ENCODE results near the gene C1orf141. TPM values are rescaled to one million over a fixed set of nuclear protein-coding genes. Genes with fewer than 3 reads are reported as not detected.

C1orf141 gene
- not detected for total RNA-seq

DNA sequence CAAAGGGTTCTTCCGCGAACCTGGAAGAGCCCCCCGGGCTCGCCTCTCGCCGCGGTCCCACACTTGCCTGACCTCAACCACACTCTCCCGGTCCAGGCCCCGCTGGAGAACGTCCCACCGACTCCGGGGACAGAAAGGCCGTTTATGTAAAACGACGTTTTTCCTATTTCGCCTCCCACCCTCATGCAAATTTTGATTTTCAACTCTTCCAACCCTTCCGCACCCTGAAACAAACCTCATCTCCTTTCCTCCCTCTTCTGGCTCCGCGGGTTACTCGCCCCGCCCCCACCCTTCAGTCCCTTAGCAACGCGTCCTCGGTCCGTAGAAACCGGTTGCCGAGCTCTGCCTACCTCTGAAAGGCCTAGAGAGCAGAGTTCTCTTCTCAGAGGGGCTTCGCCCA is at the start of gene C1orf141:
C1orf141 (minus strand) TSS at position 276 of the 400 bp plus-strand sequence. CDS start 7,730 bp downstream, outside the sequence.
- ATAC-seq, result no peak
- Histone ChIP-seq H3K27ac (no peak within 1 kb of the TSS), H3K9me3 (no peaks in the 10 kb centered on the region), H3K27me3 (no peaks in the 10 kb centered on the region), H3K36me3 (replicated peaks in 1 of 2; ENCODE audit: insufficient read depth in 1 of 2, low read depth in 2 of 2) (no peaks in the 10 kb centered on the region), H3K4me1 (peaks cover 19% of the 10 kb centered on the region), H3K4me3 (no peak within 1 kb of the TSS)
- WGBS, 2 donors, result 30 to 40% methylated on average over 28 of the region's 28 CpGs
- TF ChIP-seq POLR2A (IDR thresholded peaks at IDR 0.05), result no peak
- TF ChIP-seq, protein P1, sequence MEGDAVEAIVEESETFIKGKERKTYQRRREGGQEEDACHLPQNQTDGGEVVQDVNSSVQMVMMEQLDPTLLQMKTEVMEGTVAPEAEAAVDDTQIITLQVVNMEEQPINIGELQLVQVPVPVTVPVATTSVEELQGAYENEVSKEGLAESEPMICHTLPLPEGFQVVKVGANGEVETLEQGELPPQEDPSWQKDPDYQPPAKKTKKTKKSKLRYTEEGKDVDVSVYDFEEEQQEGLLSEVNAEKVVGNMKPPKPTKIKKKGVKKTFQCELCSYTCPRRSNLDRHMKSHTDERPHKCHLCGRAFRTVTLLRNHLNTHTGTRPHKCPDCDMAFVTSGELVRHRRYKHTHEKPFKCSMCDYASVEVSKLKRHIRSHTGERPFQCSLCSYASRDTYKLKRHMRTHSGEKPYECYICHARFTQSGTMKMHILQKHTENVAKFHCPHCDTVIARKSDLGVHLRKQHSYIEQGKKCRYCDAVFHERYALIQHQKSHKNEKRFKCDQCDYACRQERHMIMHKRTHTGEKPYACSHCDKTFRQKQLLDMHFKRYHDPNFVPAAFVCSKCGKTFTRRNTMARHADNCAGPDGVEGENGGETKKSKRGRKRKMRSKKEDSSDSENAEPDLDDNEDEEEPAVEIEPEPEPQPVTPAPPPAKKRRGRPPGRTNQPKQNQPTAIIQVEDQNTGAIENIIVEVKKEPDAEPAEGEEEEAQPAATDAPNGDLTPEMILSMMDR (IDR thresholded peaks at IDR 0.05), result no peak
- peak in 3 of 4 donors; percentile 21 to 55 (median 32) for DNase-seq
- intact Hi-C loops (cut with DNase I), result no loop called here

DNA sequence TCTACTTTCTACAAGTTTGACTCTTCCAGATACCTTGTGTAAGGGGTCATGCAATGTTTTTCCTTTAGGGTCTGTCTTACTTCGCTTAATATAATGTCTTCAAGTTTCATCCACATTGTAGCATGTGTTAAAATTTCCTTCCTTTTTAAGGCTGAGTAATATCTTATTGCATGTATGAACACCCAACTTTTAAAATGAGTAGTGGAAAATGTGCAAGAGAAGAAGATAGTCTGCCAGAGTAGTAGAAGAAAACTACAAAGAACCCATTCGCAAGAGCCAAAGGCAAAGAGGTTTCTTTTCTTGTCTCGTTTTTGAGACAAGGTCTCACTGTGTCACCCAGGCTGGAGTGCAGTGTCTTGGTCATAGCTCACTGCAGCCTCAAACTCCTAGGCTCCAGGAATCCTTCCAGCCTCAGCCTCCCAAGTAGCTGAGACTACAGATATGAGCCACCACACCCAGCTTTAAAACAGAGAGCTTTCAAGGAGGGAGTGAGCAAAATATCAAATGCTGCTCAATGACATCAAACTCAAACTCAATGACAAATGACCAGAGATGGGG is 40.8 kb upstream of the C1orf141 start:
- ATAC-seq, result no peak

DNA sequence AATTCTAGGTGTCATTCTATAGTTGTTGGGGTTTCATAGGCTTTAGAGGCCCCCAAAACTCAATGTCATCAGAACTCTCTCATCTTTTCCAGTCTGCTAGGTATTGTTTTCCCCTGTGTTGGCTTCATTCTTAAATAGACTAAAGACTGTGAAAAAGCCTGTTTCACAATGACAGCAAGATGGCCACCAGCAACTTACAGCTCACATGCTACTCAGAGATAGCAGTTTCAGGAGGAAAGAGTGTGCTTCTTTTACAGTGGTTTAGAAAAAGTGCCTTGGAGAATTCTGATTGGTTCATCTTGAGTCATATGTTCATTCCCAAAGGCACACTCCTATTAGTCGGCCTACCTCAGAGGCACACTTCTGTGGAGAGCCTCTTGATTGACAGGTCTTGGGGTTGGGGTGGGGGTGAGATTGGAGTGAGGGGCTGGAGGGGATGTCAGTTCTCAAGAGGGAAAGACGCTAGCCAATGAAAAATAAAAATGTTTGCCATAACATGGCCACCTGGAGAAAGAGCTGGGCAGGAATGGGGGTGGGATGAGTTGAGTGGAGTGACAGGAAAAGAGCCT is 40.0 kb upstream of the C1orf141 start:
- Histone ChIP-seq H3K4me3 (no peak overlapping the region), H3K27me3 (no peaks in the 10 kb centered on the region), H3K27ac (no peak overlapping the region), H3K9me3 (no peaks in the 10 kb centered on the region), H3K36me3 (replicated peaks in 1 of 2; ENCODE audit: insufficient read depth in 1 of 2, low read depth in 2 of 2) (no peaks in the 10 kb centered on the region), H3K4me1 (peaks cover 18% of the 10 kb centered on the region)
- intact Hi-C loops (cut with DNase I), result no loop called here
- no peak for TF ChIP-seq POLR2A (IDR thresholded peaks at IDR 0.05)
- TF ChIP-seq, protein P1 (IDR thresholded peaks at IDR 0.05), result no peak
- WGBS, 2 donors, result 87% methylated on average over 2 of the region's 2 CpGs
- DNase-seq, result no peak
- no peak for ATAC-seq

More for the DNA sequence above, 40.8 kb upstream of the C1orf141 start:
- Histone ChIP-seq H3K4me1 (peaks cover 10% of the 10 kb centered on the region), H3K36me3 (replicated peaks in 1 of 2; ENCODE audit: insufficient read depth in 1 of 2, low read depth in 2 of 2) (no peaks in the 10 kb centered on the region), H3K9me3 (no peaks in the 10 kb centered on the region), H3K4me3 (no peak overlapping the region), H3K27ac (no peak overlapping the region), H3K27me3 (no peaks in the 10 kb centered on the region)
- intact Hi-C loops (cut with DNase I), result no loop called here
- no peak for DNase-seq
- TF ChIP-seq, protein P1 (IDR thresholded peaks at IDR 0.05), result no peak
- TF ChIP-seq POLR2A (IDR thresholded peaks at IDR 0.05), result no peak
- 83 to 87% methylated on average over 3 of the region's 3 CpGs for WGBS, 2 donors

DNA sequence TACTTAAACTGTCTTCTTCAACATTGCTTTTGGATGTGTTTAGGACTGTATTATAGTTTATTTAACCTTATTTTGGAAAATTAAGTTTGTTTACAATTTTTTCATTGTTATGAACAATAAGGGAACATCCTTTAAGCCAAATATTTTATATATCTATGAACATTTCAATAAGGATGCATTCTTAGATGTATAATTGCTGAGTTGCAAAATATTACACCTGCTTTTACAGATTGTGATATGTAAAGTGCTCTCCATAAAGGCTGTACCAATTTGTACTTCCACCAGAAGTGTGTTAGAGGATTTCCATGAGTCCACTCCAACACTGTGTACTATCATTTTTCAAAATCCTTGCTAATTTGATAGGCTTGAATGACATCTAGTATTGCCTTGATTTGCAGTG is 39.2 kb upstream of the C1orf141 start:
- Histone ChIP-seq H3K27me3 (no peaks in the 10 kb centered on the region), H3K36me3 (replicated peaks in 1 of 2; ENCODE audit: insufficient read depth in 1 of 2, low read depth in 2 of 2) (no peaks in the 10 kb centered on the region)

More for the DNA sequence above, 39.2 kb upstream of the C1orf141 start:
- no peak for TF ChIP-seq POLR2A (IDR thresholded peaks at IDR 0.05)
- TF ChIP-seq, protein P1 (IDR thresholded peaks at IDR 0.05), result no peak
- Histone ChIP-seq H3K4me1 (peaks cover 26% of the 10 kb centered on the region), H3K27ac (no peak overlapping the region), H3K4me3 (no peak overlapping the region), H3K9me3 (no peaks in the 10 kb centered on the region)
- ATAC-seq (no peak), DNase-seq (no peak)
- intact Hi-C loops (cut with DNase I), result no loop called here
